Tibial nerve (tissue), 3 donors: ENCODE results near the gene PREX1.

Experiments
- CTCF ChIP-seq, 5 experiments: fragments of 200-600 bp in 3 of 5; fragments of 450-650 bp in 2 of 5; sonication (generic) in 3 of 5; IDR thresholded peaks; one replicate each; pipeline ENCODE4 v1.5.1; 2016 to 2019; ENCODE audit warnings: antibody characterized with exemption in 5 of 5, mild to moderate bottlenecking in 3 of 5, moderate library complexity in 2 of 5
- POLR2A ChIP-seq, 2 donors: fragments of 450-650 bp; IDR thresholded peaks; one replicate each; pipeline ENCODE4 v1.6.1; 2017; ENCODE audit warnings: antibody characterized with exemption in 2 of 2, mild to moderate bottlenecking in 2 of 2, moderate library complexity in 2 of 2

- TF ChIP-seq POLR2A (IDR thresholded peaks at IDR 0.05), result no peak
- no peak for TF ChIP-seq CTCF (IDR thresholded peaks at IDR 0.05)
Observed at GRCh38 chr20:48786951-48787705, 40.7 kb downstream of the PREX1 start.
